Measurements from ENCODE around the gene HOXB3. TPM values are rescaled to one million over a fixed set of nuclear protein-coding genes. Genes with fewer than 3 reads are reported as not detected.

The HOXB3 gene
- total and polyA plus RNA-seq, 2 of the 4 experiments (the other 2 are of a cell fraction) = 6.3 to 59.6 TPM

DNA sequence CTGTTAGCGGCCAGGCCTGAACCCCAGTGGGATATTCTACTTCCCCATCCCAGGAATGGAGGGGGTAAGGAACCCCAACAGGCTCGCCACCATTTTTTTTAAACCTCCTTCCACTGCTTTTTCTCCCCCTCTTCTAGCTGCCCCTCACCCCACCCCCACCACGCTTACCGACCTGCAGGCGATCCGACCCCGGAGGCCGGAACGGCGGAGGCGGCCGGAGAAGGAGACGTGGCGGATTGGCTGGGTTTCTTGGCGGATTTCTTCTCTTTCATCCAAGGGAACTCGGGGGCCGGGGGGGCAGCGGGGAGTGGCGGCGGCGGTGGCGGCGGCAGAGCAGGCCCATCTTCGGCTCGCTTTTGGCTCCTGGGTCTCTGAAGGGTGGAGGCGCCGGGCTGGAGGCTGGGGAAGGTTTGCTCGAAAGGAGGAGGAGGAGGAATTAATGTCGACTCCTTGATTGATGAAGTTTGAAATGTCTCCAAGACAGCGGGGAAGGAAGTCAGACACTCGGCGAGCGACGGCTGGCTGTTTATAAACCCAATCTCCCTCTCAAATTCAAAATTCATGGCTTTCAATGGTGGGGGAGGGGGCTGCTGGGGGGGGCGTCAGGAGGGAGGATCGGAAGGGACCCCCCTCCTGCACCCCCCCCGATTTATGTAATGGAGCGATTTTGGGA, 45.6 kb downstream of the HOXB3 start:
- peak; percentile 93 for DNase-seq
- H3K14ac ChIP-seq (replicated peaks; ENCODE audit: low read depth, low read length) = peak overlapping the region; percentile 99
- intact Hi-C loops (cut with micrococcal nuclease) = no loop called here
- H2BK20ac ChIP-seq (ENCODE audit: low read depth, low read length) = peak overlapping the region; percentile 27; the same call in 1 of the 2 replicates
- H3K23ac ChIP-seq (ENCODE audit: low read depth, low read length) = peak overlapping the region; percentile 100
- H3K27ac ChIP-seq (ENCODE audit: insufficient read depth, low read length) = peak overlapping the region; percentile 99
- dilution Hi-C loops (cut with HindIII; ENCODE audit: low sequenced_read_pairs, unreplicated experiment) = no loop called here
- peak overlapping the region; percentile 80 to 94; a peak in 3 of 4 replicates for H4K8ac ChIP-seq (ENCODE audit: low read depth in 2 of 2, low read length in 2 of 2)
- H3K4ac ChIP-seq (ENCODE audit: low read depth, low read length) = peak overlapping the region; percentile 98
- H2BK15ac ChIP-seq (ENCODE audit: low read depth, low read length) = peak overlapping the region; percentile 65; the same call in 1 of the 3 replicates
- peak overlapping the region; percentile 18 for H2AK9ac ChIP-seq (replicated peaks; ENCODE audit: low read depth, low read length, poor library complexity)
- peaks cover 8% of the 10 kb centered on the region for H3K9me1 ChIP-seq (ENCODE audit: insufficient read depth, low read length)
- H3K79me1 ChIP-seq (ENCODE audit: low read depth in 1 of 2, low read length in 2 of 2) = peaks cover 4 to 34% of the 10 kb centered on the region in 2 experiments; a peak in 2 of 4 replicates
- CTCF ChIA-PET = interaction anchor here (0.6 kb wide), 1 partner anchor 144 kb away, joined by 6 read pairs; no protein-coding TSS in a partner anchor
- peak overlapping the region; percentile 91 for H2BK120ac ChIP-seq (ENCODE audit: low read depth, low read length)
- H4K20me1 ChIP-seq (ENCODE audit: insufficient read depth, low read length) = no peaks in the 10 kb centered on the region
- BruUV-seq (replicated peaks) = no TSS peak
- peak overlapping the region; percentile 99 for H3K56ac ChIP-seq (ENCODE audit: extremely low read depth, insufficient read depth, low read length)
- H3K4me1 ChIP-seq (ENCODE audit: control insufficient read depth, insufficient read depth, low read length) = peaks cover 32% of the 10 kb centered on the region
- H2AFZ ChIP-seq (replicated peaks; ENCODE audit: low read length, poor library complexity) = no peak overlapping the region
- peak overlapping the region; percentile 84 for H4K5ac ChIP-seq (ENCODE audit: low read depth, low read length)
- peak overlapping the region; percentile 88 for H2AK5ac ChIP-seq (ENCODE audit: low read depth, low read length)
- in situ Hi-C loops (cut with MboI; ENCODE audit: low sequenced_read_pairs) = loop anchor here (10.0 kb wide), 1 partner anchor 190 kb away; no protein-coding TSS in a partner anchor
- H3K9ac ChIP-seq (ENCODE audit: low read depth, low read length) = peak overlapping the region; percentile 100
- ATAC-seq (ENCODE audit: low read depth) = peak; percentile 53
- peak overlapping the region; percentile 96 for H2BK5ac ChIP-seq (ENCODE audit: low read depth, low read length, poor library complexity, severe bottlenecking)
- H3K18ac ChIP-seq (ENCODE audit: low read depth, low read length) = peak overlapping the region; percentile 96
- H3K4me3 ChIP-seq (ENCODE audit: insufficient read depth, low read depth, low read length) = peak overlapping the region; percentile 96
- POLR2A ChIA-PET (ENCODE audit: unreplicated experiment) = interaction anchor here (1.0 to 1.7 kb wide), 2 partner anchors 48 to 61 kb away, joined by 3 to 5 read pairs; no protein-coding TSS in a partner anchor
- no peaks in the 10 kb centered on the region for H3K27me3 ChIP-seq (ENCODE audit: control insufficient read depth, insufficient read depth, low read length)
- TF ChIP-seq, protein P1, sequence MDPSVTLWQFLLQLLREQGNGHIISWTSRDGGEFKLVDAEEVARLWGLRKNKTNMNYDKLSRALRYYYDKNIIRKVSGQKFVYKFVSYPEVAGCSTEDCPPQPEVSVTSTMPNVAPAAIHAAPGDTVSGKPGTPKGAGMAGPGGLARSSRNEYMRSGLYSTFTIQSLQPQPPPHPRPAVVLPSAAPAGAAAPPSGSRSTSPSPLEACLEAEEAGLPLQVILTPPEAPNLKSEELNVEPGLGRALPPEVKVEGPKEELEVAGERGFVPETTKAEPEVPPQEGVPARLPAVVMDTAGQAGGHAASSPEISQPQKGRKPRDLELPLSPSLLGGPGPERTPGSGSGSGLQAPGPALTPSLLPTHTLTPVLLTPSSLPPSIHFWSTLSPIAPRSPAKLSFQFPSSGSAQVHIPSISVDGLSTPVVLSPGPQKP (IDR thresholded peaks at IDR 0.05; ENCODE audit: borderline replicate concordance, low read depth, low read length) = no peak
- TF ChIP-seq MAZ (IDR thresholded peaks at IDR 0.05; ENCODE audit: borderline replicate concordance, low read depth, low read length) = peak; percentile 11; the same call in 1 of the 2 replicates
- peak; percentile 31; the same call in 1 of the 2 replicates for TF ChIP-seq POLR2A (IDR thresholded peaks at IDR 0.05; ENCODE audit: low read depth, low read length)
- peak overlapping the region; percentile 80 for H3K4me2 ChIP-seq (ENCODE audit: low read depth, low read length)
- H3K9me3 ChIP-seq (ENCODE audit: control insufficient read depth, insufficient read depth, low read length) = no peaks in the 10 kb centered on the region
- WGBS, 2 experiments (ENCODE audit: extremely low coverage in 2 of 2, insufficient read length in 1 of 2) = no CpG with 5 or more reads among the region's 38 CpGs
- peak overlapping the region; percentile 92 for H4K91ac ChIP-seq (ENCODE audit: insufficient read depth, low read depth, low read length)
- H3K36me3 ChIP-seq (ENCODE audit: control insufficient read depth, insufficient read depth, low read length) = peaks cover 24% of the 10 kb centered on the region
